Measurements from ENCODE around the gene TNFAIP8.

Gene TNFAIP8

GRCh38 chr5:119327018-119327417 lies 28.8 kb upstream of the TNFAIP8 start:
- TF ChIP-seq CTCF (IDR thresholded peaks at IDR 0.05; ENCODE audit: low read depth, low read length, poor library complexity, severe bottlenecking) = no peak
- TF ChIP-seq EZH2phosphoT487 (IDR thresholded peaks at IDR 0.05; ENCODE audit: borderline replicate concordance, low read length) = no peak
- H3K4me1 ChIP-seq (ENCODE audit: control insufficient read depth, low read length) = peaks cover 41% of the 10 kb centered on the region

GRCh38 chr5:119328753-119329602 lies 26.8 kb upstream of the TNFAIP8 start:
- TF ChIP-seq EZH2phosphoT487 (IDR thresholded peaks at IDR 0.05; ENCODE audit: borderline replicate concordance, low read length) (no peak), CTCF (IDR thresholded peaks at IDR 0.05; ENCODE audit: low read depth, low read length, poor library complexity, severe bottlenecking) (no peak)
- Histone ChIP-seq H3K9me2 (replicated peaks; ENCODE audit: control insufficient read depth, low read length) (no peaks in the 10 kb centered on the region), H4K20me1 (ENCODE audit: control insufficient read depth, insufficient read depth, low read depth, low read length) (no peaks in the 10 kb centered on the region), H3K4me1 (ENCODE audit: control insufficient read depth, low read length) (peaks cover 45% of the 10 kb centered on the region), H3K36me3 (ENCODE audit: control insufficient read depth, low read length) (no peaks in the 10 kb centered on the region), H3K4me2 (ENCODE audit: low read length) (no peak overlapping the region), H3K79me2 (ENCODE audit: control insufficient read depth, low read length) (peaks cover 23% of the 10 kb centered on the region), H3K9me3 (ENCODE audit: control insufficient read depth, insufficient read depth, low read length) (no peaks in the 10 kb centered on the region), H3K27me3 (ENCODE audit: control insufficient read depth, low read length) (no peaks in the 10 kb centered on the region), H3K4me3 (ENCODE audit: low read length) (no peak overlapping the region), H3F3A (ENCODE audit: control insufficient read depth, insufficient read depth) (peaks cover 4% of the 10 kb centered on the region), H3K27ac (ENCODE audit: low read depth, low read length) (no peak overlapping the region)

More at GRCh38 chr5:119327018-119327417, 28.8 kb upstream of the TNFAIP8 start:
- no peaks in the 10 kb centered on the region for H3K9me2 ChIP-seq (replicated peaks; ENCODE audit: control insufficient read depth, low read length)
- peaks cover 6% of the 10 kb centered on the region for H3K79me2 ChIP-seq (ENCODE audit: control insufficient read depth, low read length)
- H3K36me3 ChIP-seq (ENCODE audit: control insufficient read depth, low read length) = no peaks in the 10 kb centered on the region
- peaks cover 4% of the 10 kb centered on the region for H3F3A ChIP-seq (ENCODE audit: control insufficient read depth, insufficient read depth)
- H3K9me3 ChIP-seq (ENCODE audit: control insufficient read depth, insufficient read depth, low read length) = no peaks in the 10 kb centered on the region
- no peak overlapping the region for H3K4me2 ChIP-seq (ENCODE audit: low read length)
- no peaks in the 10 kb centered on the region for H3K27me3 ChIP-seq (ENCODE audit: control insufficient read depth, low read length)
- no peak overlapping the region for H3K27ac ChIP-seq (ENCODE audit: low read depth, low read length)
- no peaks in the 10 kb centered on the region for H4K20me1 ChIP-seq (ENCODE audit: control insufficient read depth, insufficient read depth, low read depth, low read length)
- H3K4me3 ChIP-seq (ENCODE audit: low read length) = no peak overlapping the region

GRCh38 chr5:119329666-119330065 lies 26.2 kb upstream of the TNFAIP8 start:
- Histone ChIP-seq H3K27ac (ENCODE audit: low read depth, low read length) (no peak overlapping the region), H3K36me3 (ENCODE audit: control insufficient read depth, low read length) (no peaks in the 10 kb centered on the region)

More at GRCh38 chr5:119329666-119330065, 26.2 kb upstream of the TNFAIP8 start:
- peaks cover 4% of the 10 kb centered on the region for H3F3A ChIP-seq (ENCODE audit: control insufficient read depth, insufficient read depth)
- no peaks in the 10 kb centered on the region for H4K20me1 ChIP-seq (ENCODE audit: control insufficient read depth, insufficient read depth, low read depth, low read length)
- no peaks in the 10 kb centered on the region for H3K9me2 ChIP-seq (replicated peaks; ENCODE audit: control insufficient read depth, low read length)
- no peak overlapping the region for H3K4me2 ChIP-seq (ENCODE audit: low read length)
- TF ChIP-seq CTCF (IDR thresholded peaks at IDR 0.05; ENCODE audit: low read depth, low read length, poor library complexity, severe bottlenecking) = no peak
- no peak for TF ChIP-seq EZH2phosphoT487 (IDR thresholded peaks at IDR 0.05; ENCODE audit: borderline replicate concordance, low read length)
- H3K9me3 ChIP-seq (ENCODE audit: control insufficient read depth, insufficient read depth, low read length) = no peaks in the 10 kb centered on the region
- no peak overlapping the region for H3K4me3 ChIP-seq (ENCODE audit: low read length)
- H3K79me2 ChIP-seq (ENCODE audit: control insufficient read depth, low read length) = peaks cover 30% of the 10 kb centered on the region
- no peaks in the 10 kb centered on the region for H3K27me3 ChIP-seq (ENCODE audit: control insufficient read depth, low read length)
- peaks cover 47% of the 10 kb centered on the region for H3K4me1 ChIP-seq (ENCODE audit: control insufficient read depth, low read length)

All from DOHH2 (cell line).